GM18909 (cell line): ENCODE measurements around the gene SLC13A3.
A peak's percentile ranks its signal among the peaks of the same experiment; 100 is the strongest.

Experiments
- ATAC-seq: cut with Tn5 transposase; IDR thresholded peaks from one replicate; pipeline ENCODE4 v1.9.1; 2021; ENCODE audit warnings: mild to moderate bottlenecking; ENCODE audit not compliant: unreplicated experiment, poor library complexity

SLC13A3 gene

DNA sequence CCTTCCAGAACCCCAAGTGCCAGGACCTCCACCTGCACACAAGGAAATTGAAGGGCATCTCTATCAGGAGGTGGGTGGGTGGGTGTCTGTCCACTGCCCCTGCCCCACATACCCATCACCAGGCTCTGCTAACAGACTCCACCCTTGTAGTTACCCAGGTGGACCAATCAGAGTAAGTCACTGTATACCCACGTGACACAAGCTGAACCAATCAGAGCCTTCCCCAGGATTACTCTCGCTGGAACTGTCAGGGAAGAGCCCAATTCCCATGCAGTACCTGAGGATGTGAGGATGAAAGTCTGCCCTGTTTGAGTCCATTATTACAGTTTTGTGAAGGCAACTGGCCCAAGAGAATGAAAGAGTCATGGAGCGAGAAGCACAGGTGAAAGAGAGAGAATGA, 105.0 kb downstream of the SLC13A3 start:
- no peak for ATAC-seq

DNA sequence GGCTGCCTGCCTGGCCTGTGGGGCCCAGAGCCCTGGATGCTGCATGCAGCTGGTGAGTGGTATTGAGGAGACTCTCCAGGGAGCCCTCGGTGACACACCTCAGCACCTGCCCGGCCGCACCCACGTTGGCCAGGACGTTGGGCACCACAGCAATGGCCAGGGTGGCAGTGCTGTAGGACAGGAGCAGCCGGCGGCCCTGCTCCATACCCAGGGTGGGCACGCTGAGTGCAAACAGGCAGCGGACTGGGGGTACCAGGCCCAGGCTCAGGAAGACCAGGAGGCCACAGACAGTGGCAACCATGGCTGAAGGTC, 105.5 kb downstream of the SLC13A3 start:
- ATAC-seq = no peak

DNA sequence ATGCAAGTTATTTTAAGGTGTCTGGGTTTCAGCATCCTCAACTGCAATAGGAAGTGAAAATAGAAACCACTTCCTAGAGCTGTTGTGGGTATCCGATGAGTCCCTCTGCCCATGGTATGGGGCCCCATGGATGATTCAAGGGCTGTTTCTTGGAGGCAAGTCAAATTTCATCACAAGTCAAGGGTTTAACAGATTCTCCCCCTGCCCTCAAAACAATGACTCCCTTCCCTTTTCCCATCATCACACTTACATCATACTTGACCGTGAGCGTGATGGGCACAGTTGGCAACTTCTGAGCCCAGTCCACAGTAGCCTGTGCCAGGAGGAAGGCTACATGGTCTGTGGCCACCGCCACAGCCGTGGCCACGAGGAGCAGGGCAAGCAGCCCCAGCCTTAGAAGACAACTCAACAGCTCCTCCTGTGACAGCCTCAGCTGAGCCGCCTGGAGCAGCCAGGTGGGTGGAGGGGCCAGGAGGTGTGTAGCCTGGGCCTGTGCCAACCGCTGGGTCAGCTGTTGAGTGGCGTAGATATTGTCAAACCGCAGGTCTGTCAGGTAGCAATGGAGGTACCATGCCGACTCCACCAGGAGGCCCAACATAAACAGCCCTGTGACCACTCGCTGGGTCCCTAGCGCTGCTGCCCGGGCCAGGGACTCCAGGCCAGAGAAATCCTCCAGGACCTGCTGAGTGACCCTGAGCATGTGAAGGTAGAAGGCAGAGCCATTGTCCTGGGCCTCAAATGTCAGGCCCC, 106.0 kb downstream of the SLC13A3 start:
- peak; percentile 58 for ATAC-seq

DNA sequence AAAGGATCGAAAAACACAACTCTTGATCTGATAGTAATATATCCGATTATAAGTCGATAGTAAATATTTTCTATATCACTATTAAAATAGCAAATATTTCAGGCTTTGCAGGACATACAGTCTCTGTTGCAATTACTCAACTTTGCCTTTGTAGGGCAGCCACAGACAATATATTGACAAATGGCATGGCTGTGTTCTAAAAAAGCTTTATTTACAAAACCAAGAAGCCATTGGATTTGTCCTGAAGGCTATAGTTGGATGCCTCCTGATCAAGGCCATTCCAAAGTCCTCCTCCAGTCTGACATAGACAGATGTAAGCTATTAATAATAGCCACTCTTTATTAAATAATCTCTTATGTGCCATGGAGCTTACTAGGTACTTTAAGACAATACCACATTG, 106.7 kb downstream of the SLC13A3 start:
- ATAC-seq = no peak

DNA sequence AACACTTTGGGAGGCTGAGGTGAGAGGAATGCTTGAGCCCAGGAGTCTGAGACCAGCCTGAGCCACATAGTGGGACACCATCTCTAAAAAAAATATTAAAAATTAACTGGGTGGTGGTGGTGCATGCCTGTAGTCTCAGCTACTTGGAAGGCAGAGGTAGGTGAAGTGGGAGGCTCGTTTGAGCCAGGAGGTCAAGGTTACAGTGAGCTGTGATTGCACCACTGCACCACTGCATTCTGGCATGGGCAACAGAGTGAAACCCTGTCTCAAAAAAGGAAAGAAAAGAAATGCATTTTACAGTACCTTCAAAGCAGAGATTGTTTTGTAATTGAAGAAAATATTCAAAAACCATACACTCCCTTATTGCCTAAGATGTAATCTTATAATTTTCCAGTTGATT, 107.3 kb downstream of the SLC13A3 start:
- ATAC-seq = no peak

DNA sequence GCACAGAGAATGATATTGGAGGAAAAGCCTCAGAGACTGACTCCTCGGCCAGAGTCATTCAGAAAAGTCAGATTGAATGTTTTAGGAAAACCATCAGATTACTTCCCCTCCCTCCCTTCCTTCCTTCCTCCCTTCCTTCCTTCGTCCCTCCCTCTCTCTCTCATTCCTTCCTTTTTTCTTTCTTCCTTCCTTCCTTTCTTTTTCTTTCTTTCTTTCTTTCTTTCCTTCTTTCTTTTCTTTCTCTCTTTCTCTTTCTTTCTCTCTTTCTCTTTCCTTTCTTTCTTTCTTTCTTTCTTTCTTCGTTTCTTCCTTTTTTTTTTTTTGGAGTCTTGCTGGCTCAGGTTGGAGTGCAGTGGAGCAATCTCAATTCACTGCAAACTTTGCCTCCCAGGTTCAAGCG, 108.2 kb downstream of the SLC13A3 start:
- ATAC-seq = no peak

DNA sequence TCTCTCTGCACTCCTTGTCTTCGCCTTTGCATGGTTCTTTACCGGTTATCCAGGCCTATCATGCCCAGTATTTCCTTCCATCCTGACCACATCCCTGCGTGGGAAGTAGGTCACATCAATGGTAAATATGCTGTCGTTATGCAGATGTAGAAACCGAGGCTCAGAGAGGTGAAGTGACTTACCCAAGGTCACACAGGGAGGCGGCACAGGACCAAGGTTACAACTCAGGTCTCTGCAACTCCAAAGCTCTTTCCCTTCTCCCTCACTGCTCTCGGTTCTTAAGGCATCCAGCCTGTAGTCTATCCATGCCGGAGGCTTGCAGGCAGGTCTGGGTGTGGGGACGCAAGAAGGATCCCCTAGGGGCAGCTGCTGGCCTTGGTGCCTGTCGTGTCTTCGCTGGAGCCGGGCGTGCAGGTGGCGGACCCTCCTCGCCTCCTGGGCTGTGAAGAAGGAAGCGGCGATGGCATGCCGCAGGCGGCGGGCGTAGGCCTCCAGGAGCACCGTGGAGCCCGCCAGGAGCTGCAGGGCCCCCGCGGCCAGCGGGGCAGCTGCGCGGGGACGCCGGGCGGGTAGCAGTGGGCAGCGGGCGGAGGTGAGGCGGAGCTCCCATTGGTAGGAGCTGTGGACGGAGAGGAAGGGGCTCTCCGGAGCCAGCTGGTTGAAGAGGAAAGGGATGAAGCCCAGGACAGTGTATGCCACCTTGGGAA, 109.9 kb downstream of the SLC13A3 start:
- no peak for ATAC-seq

DNA sequence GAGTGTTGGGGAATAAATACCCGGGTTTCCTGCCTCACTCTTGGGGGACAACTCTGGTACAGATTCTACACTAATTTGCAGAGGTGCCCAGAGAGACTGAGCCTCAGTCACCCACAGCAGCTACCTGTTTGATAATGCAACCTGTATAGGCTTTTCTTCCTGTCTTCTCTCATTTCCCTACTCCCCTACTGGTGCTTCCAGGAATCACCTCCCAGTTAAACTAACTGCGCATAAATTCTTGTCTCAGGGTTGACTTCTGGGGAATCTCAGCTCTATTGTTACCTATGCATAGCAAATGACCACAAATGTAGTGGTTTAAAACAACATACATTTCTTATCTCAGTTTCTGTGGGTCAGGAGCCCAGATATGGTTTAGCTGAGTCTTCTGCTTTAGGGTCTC, 112.1 kb downstream of the SLC13A3 start:
- no peak for ATAC-seq

DNA sequence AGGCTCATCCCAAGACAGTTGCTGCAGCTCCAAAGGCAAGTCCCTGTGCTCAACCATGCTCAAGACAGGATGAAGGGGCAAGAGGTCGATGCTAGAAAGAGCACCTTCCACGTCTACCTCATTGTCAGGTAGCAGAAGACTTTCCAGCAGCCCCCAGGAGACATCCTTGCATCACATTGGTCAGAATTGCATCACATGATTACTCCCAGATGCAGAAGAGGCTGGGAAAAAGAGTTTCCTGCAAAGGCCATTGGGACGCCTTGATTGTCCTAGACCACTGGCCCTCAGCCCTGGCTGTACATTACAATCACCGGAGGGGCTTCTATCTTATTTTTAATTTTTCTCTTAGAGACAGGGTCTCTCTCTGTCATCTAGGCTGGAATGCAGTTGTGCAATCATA, 120.6 kb downstream of the SLC13A3 start:
- no peak for ATAC-seq

DNA sequence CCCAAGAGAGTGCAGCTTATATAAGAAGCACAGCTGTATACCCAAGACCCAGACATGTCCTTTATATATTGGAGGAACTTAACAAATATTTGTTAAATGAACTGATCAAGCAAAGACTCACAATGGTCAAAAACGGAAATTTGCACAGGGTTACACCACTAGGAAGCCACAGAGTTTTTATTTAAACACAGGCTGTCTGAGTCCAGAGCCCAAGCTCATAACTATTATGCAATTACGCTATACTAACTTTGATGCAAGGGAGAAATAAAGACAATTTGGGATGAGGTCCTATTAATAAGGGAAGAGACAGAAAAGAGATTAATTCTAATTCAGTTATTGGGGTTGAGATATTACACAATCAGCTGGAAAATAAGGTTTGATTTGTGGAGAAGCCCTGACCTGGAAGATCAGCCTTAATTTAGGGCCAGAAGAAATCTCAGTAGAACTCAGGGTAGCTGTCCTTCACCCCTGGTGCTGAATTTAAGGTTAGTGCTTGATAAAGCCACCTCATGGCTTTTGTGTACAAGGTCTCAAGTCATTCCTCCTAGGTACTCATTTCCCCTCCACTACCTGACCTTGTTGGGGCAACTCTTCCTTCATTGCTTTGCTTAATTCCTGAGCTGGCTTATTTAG, 127.4 kb downstream of the SLC13A3 start:
- no peak for ATAC-seq

DNA sequence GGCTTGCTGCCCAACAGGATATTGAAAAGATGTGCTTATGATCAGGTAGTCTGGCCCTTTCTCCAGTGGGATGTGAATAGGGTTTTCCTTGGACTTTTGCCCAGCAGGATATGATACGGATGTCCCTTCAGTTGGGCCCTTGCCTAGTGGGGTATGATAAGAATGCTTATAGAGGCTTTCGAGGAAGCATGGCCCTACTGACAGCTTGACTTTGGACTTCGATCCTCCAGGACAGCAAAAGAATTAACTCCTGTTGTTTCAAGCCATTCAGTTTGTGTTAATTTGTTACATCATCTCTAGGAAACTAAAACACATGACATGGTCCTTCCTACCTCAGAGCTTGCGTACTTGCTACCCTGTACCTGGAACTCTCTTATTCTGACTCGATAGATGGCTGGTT, 128.2 kb downstream of the SLC13A3 start:
- no peak for ATAC-seq

DNA sequence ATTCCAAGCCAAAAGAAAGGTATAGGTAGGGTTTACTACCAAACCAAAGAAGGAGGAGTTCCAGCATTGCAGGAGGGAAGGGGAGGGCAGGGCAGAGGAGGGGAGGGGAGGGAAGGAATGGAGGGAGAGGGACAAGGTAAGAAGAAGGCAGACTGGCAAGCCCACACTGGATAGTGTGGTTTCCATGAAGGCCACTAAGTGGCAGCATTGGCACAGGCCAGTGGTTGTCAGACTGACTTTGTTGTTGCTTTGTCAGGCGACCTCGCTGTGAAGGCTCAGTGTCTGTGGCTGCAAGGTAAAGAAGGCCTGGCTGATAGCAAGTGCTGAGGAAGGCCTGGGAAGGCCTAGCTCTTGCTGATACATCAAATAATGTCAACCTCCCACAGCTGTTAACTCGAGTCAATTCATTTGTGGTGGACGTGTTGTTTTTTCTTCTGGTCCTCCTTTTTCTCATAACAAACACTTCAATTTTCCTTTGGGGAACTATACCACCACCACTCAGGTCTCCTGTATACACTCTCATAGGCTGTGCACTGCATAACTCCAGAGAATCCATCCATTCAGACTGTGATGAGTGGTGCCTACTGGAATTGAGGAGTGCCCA, 130.2 kb downstream of the SLC13A3 start:
- ATAC-seq = no peak

DNA sequence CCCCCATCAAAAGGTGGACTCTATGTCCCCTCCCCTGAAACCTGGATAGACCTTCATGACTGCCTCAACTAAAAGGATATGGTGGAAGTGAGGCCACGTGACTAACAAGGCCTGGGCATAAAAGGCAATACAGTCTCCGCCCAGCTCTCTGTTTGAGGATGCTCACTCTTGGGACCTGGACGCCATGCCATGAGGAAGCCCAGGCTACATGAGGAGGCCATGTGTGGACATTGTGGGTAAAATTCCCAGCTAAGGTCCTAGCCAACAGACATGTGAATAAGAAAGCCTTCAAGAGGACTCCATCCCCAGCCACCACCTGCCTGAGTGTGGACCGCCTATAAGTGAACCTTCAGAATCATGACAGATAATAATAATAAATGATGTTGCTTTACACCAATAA, 130.7 kb downstream of the SLC13A3 start:
- ATAC-seq = no peak

DNA sequence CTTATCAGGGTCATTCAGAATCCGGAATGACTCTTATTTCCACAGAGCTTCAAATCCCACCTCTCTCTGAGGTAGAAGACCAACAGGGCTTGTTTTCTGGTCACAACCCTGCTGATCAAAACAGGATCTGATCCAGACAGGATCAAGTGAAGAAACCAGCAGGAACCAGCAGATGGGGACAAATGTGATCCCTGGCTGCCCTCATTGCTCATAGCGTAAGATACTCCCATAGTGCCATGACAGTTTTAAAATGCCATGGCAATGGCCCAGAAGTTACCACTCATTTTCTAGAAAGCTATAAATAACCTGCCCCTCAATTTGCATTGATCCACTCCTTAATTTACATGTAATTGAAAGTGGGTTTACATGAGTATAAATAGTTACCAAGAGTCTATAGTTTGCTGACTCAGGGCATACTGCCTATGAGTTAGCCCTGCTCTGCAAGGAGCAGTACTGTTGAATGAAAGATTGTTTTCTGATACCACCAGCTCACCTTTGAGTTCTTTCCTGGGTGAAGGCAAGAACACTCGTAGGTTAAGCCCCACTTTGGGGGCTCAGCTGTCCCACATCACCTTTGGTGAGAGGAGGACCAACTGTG, 131.7 kb downstream of the SLC13A3 start:
- ATAC-seq = no peak

DNA sequence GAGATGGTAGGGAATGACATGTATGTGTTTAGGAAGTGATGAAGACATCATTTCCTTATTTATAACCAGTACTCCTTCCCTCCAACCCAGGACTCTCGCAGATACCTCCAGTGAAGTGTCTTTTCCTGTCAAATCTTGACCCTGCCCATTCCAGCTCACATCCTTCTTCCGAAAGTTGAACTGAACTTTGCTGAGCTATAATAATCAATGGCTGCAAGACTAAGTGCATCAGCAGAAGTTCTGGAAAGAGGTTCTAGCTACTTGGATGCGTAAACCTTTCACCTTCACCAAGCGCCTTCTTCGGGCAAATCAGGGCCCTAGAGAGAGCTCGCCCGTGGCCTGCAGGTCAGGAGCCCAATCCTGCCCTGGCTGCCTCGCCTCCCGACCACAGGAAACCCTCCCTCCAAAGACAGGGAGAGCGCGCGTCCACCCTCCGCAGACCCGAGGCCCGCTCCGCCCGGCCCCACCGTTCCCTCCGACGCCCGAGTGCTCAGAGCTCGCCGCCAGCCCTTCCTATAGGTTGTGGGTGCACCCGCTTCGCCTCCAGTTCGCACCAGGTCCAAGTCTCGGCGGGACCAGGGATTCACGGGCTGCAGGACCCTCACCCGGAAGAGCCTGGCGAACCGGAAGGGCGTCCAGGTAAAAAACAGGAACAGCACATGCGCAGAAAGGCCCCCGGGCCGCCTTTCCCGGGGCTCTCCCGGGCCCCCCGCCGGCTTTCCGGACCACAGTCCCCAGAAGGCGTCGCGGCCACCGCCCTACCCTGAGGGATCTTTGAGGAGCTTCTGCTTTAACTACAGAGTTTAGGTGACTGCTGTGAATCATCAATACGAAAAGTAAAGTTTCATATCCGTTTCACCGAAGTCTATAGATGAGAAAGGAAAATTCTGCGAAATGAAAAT, 138.1 kb downstream of the SLC13A3 start, which contains the start of gene ZNF334:
Gene ZNF334, minus strand, starts transcription at position 617 of the 902 bp plus-strand sequence. CDS start 1,457 bp downstream, outside the sequence.
- no peak for ATAC-seq

DNA sequence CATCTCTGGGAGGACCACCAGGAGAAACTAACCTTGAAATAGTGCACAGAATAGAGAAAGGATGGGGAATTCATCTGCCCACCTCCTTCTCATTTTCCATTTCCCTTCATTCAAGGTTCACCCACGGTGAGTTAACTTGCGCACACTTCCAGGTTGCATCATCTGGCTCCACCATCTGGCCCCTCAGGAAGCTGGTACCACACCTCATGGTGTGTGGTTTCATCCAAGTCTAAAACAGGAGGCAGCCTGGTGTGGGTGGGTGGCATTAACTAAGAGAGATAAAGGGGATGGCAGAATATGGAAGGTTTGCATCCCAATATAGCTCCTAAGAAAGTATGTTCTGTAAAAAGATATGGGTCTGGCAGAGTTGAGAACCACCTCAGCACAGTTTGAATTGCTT, 141.7 kb downstream of the SLC13A3 start:
- no peak for ATAC-seq
